Esophagus muscularis mucosa (tissue), 4 donors: Measurements from ENCODE around the gene TAPBPL. TPM values are rescaled to one million over a fixed set of nuclear protein-coding genes. Genes with fewer than 3 reads are reported as not detected.

Experiments used
- DNase-seq: peaks from one replicate; pipeline ENCODE4 v3.0.0-alpha.2; 2017; ENCODE audit errors: extremely low spot score
- H3K27ac ChIP-seq, 4 donors: fragments of 200-600 bp; sonication (generic); replicated peaks in 1 of 4; 1 replicate in 3 of 4; 2 replicates in 1 of 4; pipeline ENCODE4 v1.5.1; 2016 to 2019; ENCODE audit warnings: mild to moderate bottlenecking in 1 of 4
- H3K27me3 ChIP-seq, 4 donors: fragments of 200-600 bp; sonication (generic); one replicate each; pipeline versions ENCODE4 v1.5.1 to v1.6.0; 2016 to 2019
- H3K36me3 ChIP-seq, 4 donors: fragments of 200-600 bp; sonication (generic); one replicate each; pipeline ENCODE4 v1.5.1; 2016 to 2019
- H3K4me1 ChIP-seq, 4 donors: fragments of 200-600 bp; sonication (generic); one replicate each; pipeline ENCODE4 v1.5.1; 2016 to 2019
- H3K4me3 ChIP-seq, 4 donors: fragments of 200-600 bp; sonication (generic); 1 replicate in 2 of 4; 2 replicates in 2 of 4; pipeline ENCODE4 v1.5.1; 2016 to 2019; ENCODE audit warnings: mild to moderate bottlenecking in 4 of 4, moderate library complexity in 1 of 4
- H3K9me3 ChIP-seq, 4 donors: fragments of 200-600 bp; sonication (generic); 1 replicate in 3 of 4; 2 replicates in 1 of 4; pipeline ENCODE4 v1.5.1; 2016 to 2019
- EP300 ChIP-seq: sonication (generic); formaldehyde crosslinking; IDR thresholded peaks from one replicate; pipeline ENCODE4 v1.6.1; 2017; ENCODE audit warnings: antibody characterized with exemption
- POLR2A ChIP-seq: fragments of 450-650 bp; IDR thresholded peaks from one replicate; pipeline ENCODE4 v1.6.1; 2017; ENCODE audit warnings: antibody characterized with exemption, moderate library complexity, mild to moderate bottlenecking, low read depth
- POLR2AphosphoS5 ChIP-seq, 2 donors: sonication (generic); formaldehyde crosslinking; IDR thresholded peaks; one replicate each; pipeline ENCODE4 v1.6.1; 2017; ENCODE audit warnings: antibody characterized with exemption in 2 of 2
- WGBS: methylation state at CpG from one replicate; pipeline ENCODE4 v1.1.5; 2018; 5-methylcytosine and 5-hydroxymethylcytosine counted together
- intact Hi-C: fragments of 100-400 bp; cut with DNase I; formaldehyde crosslinking; loops from one replicate; pipeline ENCODE4 v1.15.1; 2023
- total RNA-seq, 4 donors: library from RNA; depleted of rRNA; stranded (reverse); fragments of >200 nt; gene quantifications; one replicate each; pipeline versions ENCODE4 v1.1.0 to v1.2.1, GENCODE V29; 2016
- TF ChIP-seq, protein P1 (sequence below), 3 experiments: fragments of 200-600 bp in 2 of 3; fragments of 450-650 bp in 1 of 3; sonication (generic) in 2 of 3; IDR thresholded peaks; one replicate each; pipeline ENCODE4 v1.5.1; 2017 to 2019; ENCODE audit warnings: antibody characterized with exemption in 3 of 3, mild to moderate bottlenecking in 2 of 3, moderate library complexity in 1 of 3

The TAPBPL gene
- total RNA-seq, 4 donors from 2014 or later, result 12.4 to 25.8 (median 22.5) TPM

DNA sequence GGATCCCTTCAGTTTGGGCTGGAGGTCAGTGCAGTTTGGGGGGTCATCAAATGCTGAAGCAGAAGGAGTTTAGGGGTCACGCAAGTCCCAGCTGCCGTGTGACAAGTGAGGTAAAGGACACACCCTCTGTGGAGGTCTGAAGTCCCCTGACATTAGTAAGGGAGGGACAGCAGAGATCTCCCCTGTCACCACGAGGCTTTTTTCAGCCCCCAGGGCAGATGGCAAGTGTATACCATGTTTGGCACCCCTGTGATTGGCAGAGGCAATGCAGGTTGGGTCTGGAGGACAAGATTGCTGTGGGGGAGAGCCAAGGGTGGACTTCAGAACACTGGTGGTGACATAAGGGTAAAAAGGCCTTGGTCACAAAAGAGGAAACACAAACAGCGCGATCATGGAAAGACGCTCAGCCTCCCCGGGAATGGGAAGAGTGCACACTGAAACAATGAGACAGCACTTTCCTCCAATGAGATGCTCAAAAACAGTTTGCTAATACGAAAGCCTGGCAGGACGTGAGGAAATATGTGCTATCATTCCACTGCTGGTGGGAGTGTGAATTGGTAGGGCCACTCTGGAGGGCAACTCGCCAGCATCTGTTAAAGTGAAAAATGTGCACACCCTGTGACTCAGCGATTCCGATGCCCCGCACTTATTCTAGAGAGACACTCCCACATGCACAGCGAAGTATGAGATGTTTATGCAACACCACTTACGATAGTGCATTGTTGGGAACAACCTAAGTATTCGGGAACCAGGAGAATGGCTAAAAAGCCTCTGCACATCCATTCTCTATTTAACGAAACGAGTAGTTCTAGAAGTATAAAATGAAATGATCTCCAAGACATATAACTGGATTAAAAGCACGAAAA lies 21.5 kb upstream of the TAPBPL start:
- no peaks in the 10 kb centered on the region for H3K9me3 ChIP-seq
- intact Hi-C loops, result no loop called here
- H3K27ac ChIP-seq, result peak overlapping the region; percentile 86 to 92 (median 90)
- WGBS, result 16% methylated on average over 19 of the region's 19 CpGs
- DNase-seq, result peak; percentile 95
- peaks cover 13 to 21% (median 20%) of the 10 kb centered on the region in 4 donors for H3K4me1 ChIP-seq
- H3K27me3 ChIP-seq, result no peaks in the 10 kb centered on the region
- H3K36me3 ChIP-seq, result no peaks in the 10 kb centered on the region
- TF ChIP-seq POLR2A (no peak), POLR2AphosphoS5 (IDR thresholded peaks at IDR 0.05) (peak; percentile 87 to 90), EP300 (peak; percentile 79)
- TF ChIP-seq, protein P1, sequence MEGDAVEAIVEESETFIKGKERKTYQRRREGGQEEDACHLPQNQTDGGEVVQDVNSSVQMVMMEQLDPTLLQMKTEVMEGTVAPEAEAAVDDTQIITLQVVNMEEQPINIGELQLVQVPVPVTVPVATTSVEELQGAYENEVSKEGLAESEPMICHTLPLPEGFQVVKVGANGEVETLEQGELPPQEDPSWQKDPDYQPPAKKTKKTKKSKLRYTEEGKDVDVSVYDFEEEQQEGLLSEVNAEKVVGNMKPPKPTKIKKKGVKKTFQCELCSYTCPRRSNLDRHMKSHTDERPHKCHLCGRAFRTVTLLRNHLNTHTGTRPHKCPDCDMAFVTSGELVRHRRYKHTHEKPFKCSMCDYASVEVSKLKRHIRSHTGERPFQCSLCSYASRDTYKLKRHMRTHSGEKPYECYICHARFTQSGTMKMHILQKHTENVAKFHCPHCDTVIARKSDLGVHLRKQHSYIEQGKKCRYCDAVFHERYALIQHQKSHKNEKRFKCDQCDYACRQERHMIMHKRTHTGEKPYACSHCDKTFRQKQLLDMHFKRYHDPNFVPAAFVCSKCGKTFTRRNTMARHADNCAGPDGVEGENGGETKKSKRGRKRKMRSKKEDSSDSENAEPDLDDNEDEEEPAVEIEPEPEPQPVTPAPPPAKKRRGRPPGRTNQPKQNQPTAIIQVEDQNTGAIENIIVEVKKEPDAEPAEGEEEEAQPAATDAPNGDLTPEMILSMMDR (IDR thresholded peaks at IDR 0.05), result peak in 2 of 3 experiments; percentile 8 to 17
- peak overlapping the region; percentile 35 to 45 (median 38) for H3K4me3 ChIP-seq

- Histone ChIP-seq H3K27ac (no peak overlapping the region), H3K9me3 (no peaks in the 10 kb centered on the region), H3K4me1 (peaks cover 13 to 21% (median 20%) of the 10 kb centered on the region in 4 donors), H3K27me3 (no peaks in the 10 kb centered on the region), H3K4me3 (no peak overlapping the region), H3K36me3 (no peaks in the 10 kb centered on the region)
- intact Hi-C loops, result no loop called here
- DNase-seq, result no peak
- TF ChIP-seq POLR2AphosphoS5 (IDR thresholded peaks at IDR 0.05) (no peak), EP300 (no peak), POLR2A (no peak)
- TF ChIP-seq, protein P1 (IDR thresholded peaks at IDR 0.05), result no peak
- WGBS, result 88% methylated on average over 5 of the region's 5 CpGs
These were observed 18.9 kb upstream of the TAPBPL start for GRCh38 chr12:6432991-6433390.

DNA sequence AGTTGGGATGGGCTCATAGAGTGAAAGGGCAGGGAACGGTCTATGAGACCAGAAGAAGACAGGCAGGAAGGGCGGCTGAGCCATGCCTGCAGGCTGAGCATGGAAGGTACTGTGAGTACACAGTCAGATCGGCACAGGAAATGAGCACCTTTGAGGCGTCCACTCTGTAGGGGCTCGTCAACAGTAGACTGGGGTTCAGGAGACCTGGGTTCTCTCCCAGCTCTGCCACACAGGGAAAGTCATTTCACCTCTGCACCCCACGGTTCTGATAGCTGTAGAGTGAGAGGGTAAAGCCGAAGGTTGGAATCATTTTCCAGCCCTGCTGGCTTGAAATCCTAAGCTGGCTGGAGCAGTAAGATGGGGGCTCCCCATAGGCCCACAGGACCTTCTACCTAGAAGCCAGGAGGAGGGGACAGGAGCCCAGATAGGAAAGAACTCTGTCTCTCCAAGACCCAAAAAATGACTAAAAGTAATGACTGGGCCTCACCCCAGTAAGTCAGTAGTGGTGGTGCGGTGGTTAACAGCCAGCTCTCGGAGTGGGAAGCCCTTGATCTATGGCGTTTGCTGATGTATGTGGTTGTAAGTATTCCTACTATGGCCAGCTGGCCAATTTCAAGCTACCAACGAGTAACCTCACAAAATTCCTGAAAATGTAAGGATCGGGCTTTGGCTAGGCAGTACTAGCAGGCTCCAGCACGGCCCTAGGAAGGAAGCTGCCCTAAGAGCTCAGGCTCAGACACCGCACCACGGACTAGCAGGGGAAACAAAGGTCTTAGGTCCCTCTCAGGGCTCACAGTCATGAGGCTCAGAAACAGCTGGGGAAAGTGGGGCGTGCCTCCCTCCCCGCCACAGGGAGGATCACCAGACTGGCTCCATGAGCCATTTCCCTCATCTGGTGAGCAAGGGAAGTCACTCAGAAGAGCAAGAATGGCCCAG lies 17.4 kb upstream of the TAPBPL start:
- peaks cover 13 to 21% (median 20%) of the 10 kb centered on the region in 4 donors for H3K4me1 ChIP-seq
- TF ChIP-seq, protein P1 (IDR thresholded peaks at IDR 0.05), result no peak
- no peak for TF ChIP-seq EP300
- TF ChIP-seq POLR2A, result no peak
- TF ChIP-seq POLR2AphosphoS5 (IDR thresholded peaks at IDR 0.05), result no peak
- H3K4me3 ChIP-seq, result no peak overlapping the region
- intact Hi-C loops, result no loop called here
- no peak for DNase-seq
- 86% methylated on average over 17 of the region's 17 CpGs for WGBS
- no peaks in the 10 kb centered on the region for H3K27me3 ChIP-seq
- H3K36me3 ChIP-seq, result peaks cover 0 to 4% (median 2%) of the 10 kb centered on the region in 4 donors
- no peak overlapping the region for H3K27ac ChIP-seq
- no peaks in the 10 kb centered on the region for H3K9me3 ChIP-seq

GRCh38 chr12:6435961-6436715 lies 15.7 kb upstream of the TAPBPL start:
- H3K36me3 ChIP-seq, result peaks cover 0 to 13% (median 4%) of the 10 kb centered on the region in 4 donors
- no peak overlapping the region for H3K4me3 ChIP-seq
- peaks cover 1 to 7% (median 5%) of the 10 kb centered on the region in 4 donors for H3K4me1 ChIP-seq
- no peak for TF ChIP-seq EP300
- TF ChIP-seq, protein P1 (IDR thresholded peaks at IDR 0.05), result no peak
- no peak for TF ChIP-seq POLR2A
- TF ChIP-seq POLR2AphosphoS5 (IDR thresholded peaks at IDR 0.05), result no peak
- no peaks in the 10 kb centered on the region for H3K9me3 ChIP-seq
- H3K27ac ChIP-seq, result no peak overlapping the region
- WGBS, result 92% methylated on average over 13 of the region's 13 CpGs
- H3K27me3 ChIP-seq, result no peaks in the 10 kb centered on the region
- no peak for DNase-seq
- intact Hi-C loops, result no loop called here
